ENCODE data around the gene RPL3. TPM values are rescaled to one million over a fixed set of nuclear protein-coding genes. Genes with fewer than 3 reads are reported as not detected.

RPL3 gene
- total and polyA plus RNA-seq, 2 of the 4 experiments (the other 2 are of a cell fraction), result 2,871 to 3,312 TPM

DNA sequence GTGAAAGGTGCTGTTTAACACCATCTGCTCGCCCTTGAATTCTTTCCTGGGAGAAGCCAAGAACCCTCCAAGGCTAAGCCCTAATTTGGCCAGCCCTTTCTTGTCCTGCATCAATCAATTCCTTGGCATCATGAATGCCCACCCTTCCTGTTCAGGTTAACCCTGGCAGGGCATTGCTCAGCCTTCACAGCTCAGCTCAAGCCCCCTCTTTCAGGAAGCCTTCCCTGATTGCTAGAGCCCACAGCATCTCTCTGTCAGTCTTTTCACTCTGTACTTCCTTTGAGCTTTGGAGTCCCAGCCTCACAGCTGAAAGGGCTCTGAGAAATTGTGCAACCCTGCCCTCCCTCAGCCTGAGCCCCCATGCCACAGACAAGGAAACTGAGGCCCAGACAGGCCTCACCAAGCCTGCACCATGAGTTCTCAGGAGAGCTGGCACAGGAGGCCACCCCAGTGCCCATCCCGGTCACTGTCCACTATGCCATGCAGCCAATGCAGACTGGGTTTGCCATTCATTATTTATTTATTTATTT lies 16.9 kb downstream of the RPL3 start:
- CTCF ChIA-PET, result no interaction called here
- Histone ChIP-seq H2BK20ac (ENCODE audit: low read depth, low read length) (no peak overlapping the region), H3K4ac (ENCODE audit: low read depth, low read length) (no peak overlapping the region), H2BK5ac (ENCODE audit: low read depth, low read length, poor library complexity, severe bottlenecking) (no peak overlapping the region), H3K56ac (ENCODE audit: extremely low read depth, insufficient read depth, low read length) (no peak overlapping the region), H3K9ac (ENCODE audit: low read depth, low read length) (no peak overlapping the region), H2AK5ac (ENCODE audit: low read depth, low read length) (no peak overlapping the region), H4K5ac (ENCODE audit: low read depth, low read length) (no peak overlapping the region), H4K8ac (ENCODE audit: low read depth in 2 of 2, low read length in 2 of 2) (no peak overlapping the region), H3K9me1 (ENCODE audit: insufficient read depth, low read length) (peaks cover 4% of the 10 kb centered on the region; the same call in 1 of the 2 replicates), H3K4me3 (ENCODE audit: insufficient read depth, low read depth, low read length) (no peak overlapping the region), H3K4me2 (ENCODE audit: low read depth, low read length) (no peak overlapping the region), H2BK120ac (ENCODE audit: low read depth, low read length) (no peak overlapping the region), H3K9me3 (ENCODE audit: control insufficient read depth, insufficient read depth, low read length) (no peaks in the 10 kb centered on the region), H3K14ac (replicated peaks; ENCODE audit: low read depth, low read length) (no peak overlapping the region), H3K36me3 (ENCODE audit: control insufficient read depth, insufficient read depth, low read length) (peaks cover 14% of the 10 kb centered on the region), H4K20me1 (ENCODE audit: insufficient read depth, low read length) (peaks cover 4% of the 10 kb centered on the region; the same call in 1 of the 2 replicates), H3K27me3 (ENCODE audit: control insufficient read depth, insufficient read depth, low read length) (no peaks in the 10 kb centered on the region), H4K91ac (ENCODE audit: insufficient read depth, low read depth, low read length) (no peak overlapping the region), H2BK15ac (ENCODE audit: low read depth, low read length) (no peak overlapping the region), H3K79me1 (ENCODE audit: low read depth in 1 of 2, low read length in 2 of 2) (no peaks in the 10 kb centered on the region; a peak in 1 of 4 replicates), H2AFZ (replicated peaks; ENCODE audit: low read length, poor library complexity) (no peak overlapping the region), H3K27ac (ENCODE audit: insufficient read depth, low read length) (no peak overlapping the region), H2AK9ac (replicated peaks; ENCODE audit: low read depth, low read length, poor library complexity) (no peak overlapping the region), H3K18ac (ENCODE audit: low read depth, low read length) (no peak overlapping the region), H3K23ac (ENCODE audit: low read depth, low read length) (no peak overlapping the region), H3K4me1 (ENCODE audit: control insufficient read depth, insufficient read depth, low read length) (peaks cover 11% of the 10 kb centered on the region)
- 100% methylated on average over 1 of the region's 2 CpGs; no CpG with 5 or more reads in 1 of the 2 experiments for WGBS, 2 experiments (ENCODE audit: extremely low coverage in 2 of 2, insufficient read length in 1 of 2)
- in situ Hi-C loops (cut with MboI; ENCODE audit: low sequenced_read_pairs) (loop anchor here (10.0 kb wide), 1 partner anchor 438 kb away; no protein-coding TSS in a partner anchor), intact Hi-C loops (cut with micrococcal nuclease) (no loop called here), dilution Hi-C loops (cut with HindIII; ENCODE audit: low sequenced_read_pairs, unreplicated experiment) (no loop called here)
- POLR2A ChIA-PET (ENCODE audit: unreplicated experiment), result no interaction called here
- BruUV-seq (replicated peaks), result no TSS peak
- DNase-seq (no peak), ATAC-seq (ENCODE audit: low read depth) (no peak)
- TF ChIP-seq POLR2A (IDR thresholded peaks at IDR 0.05; ENCODE audit: low read depth, low read length), result no peak
- peak; percentile 53; the same call in 1 of the 2 replicates for TF ChIP-seq CEBPB (IDR thresholded peaks at IDR 0.05; ENCODE audit: low read depth, low read length)

Measured in IMR-90 (cell line).